GM20000 (cell line): ENCODE measurements around the gene ARMCX2.
"Not testable (repeated sequence)": the region's sequence is repeated elsewhere in the genome, so short reads cannot be mapped to it uniquely, and the experiment has no call there.

Experiments
- DNase-seq: peaks from one replicate; pipeline ENCODE4 v3.0.0; 2012; ENCODE audit warnings: low spot score
- CTCF ChIP-seq: IDR thresholded peaks from 2 replicates; pipeline ENCODE4 v1.5.1; 2012; ENCODE audit warnings: mild to moderate bottlenecking, control low read depth; ENCODE audit errors: extremely low read depth, missing control alignments

ARMCX2 gene

GRCh38 chrX:101677028-101677427 lies 17.4 kb upstream of the ARMCX2 start:
- no peak for TF ChIP-seq CTCF
- DNase-seq = no peak

GRCh38 chrX:101676571-101676970 lies 16.9 kb upstream of the ARMCX2 start:
- no peak for TF ChIP-seq CTCF
- DNase-seq = no peak

- DNase-seq = no peak
These were observed 8.5 kb upstream of the ARMCX2 start for GRCh38 chrX:101668143-101668542.

GRCh38 chrX:101658661-101659491 lies 774 bp downstream of the ARMCX2 start:
- no peak for TF ChIP-seq CTCF
- peak; percentile 52 for DNase-seq

More at GRCh38 chrX:101668143-101668542, 8.5 kb upstream of the ARMCX2 start:
- TF ChIP-seq CTCF = no peak

- TF ChIP-seq CTCF = no peak
These were observed 2.2 kb downstream of the ARMCX2 start for GRCh38 chrX:101657495-101657894.

GRCh38 chrX:101656817-101657216 lies 2.8 kb downstream of the ARMCX2 start:
- no peak for TF ChIP-seq CTCF
- no peak for DNase-seq

More at GRCh38 chrX:101657495-101657894, 2.2 kb downstream of the ARMCX2 start:
- DNase-seq = no peak

- no peak for TF ChIP-seq CTCF
- DNase-seq = no peak
These were observed 4.1 kb downstream of the ARMCX2 start for GRCh38 chrX:101655534-101655933.

- DNase-seq = not testable (repeated sequence)
These were observed 11.9 kb downstream of the ARMCX2 start for GRCh38 chrX:101647716-101648115.
